Adrenal gland (tissue), 12 donors: ENCODE results near the gene SCRN1. TPM values are rescaled to one million over a fixed set of nuclear protein-coding genes. Genes with fewer than 3 reads are reported as not detected.

ENCODE experiments used
- DNase-seq, 7 donors: peaks; one replicate each; pipeline ENCODE4 v3.0.0-alpha.2; 2019 to 2020
- H3K27ac ChIP-seq, 5 donors: fragments of 200-600 bp; sonication (generic) in 4 of 5; 1 replicate in 3 of 5; 2 replicates in 2 of 5; pipeline versions ENCODE4 v1.5.1 to v1.8.0; 2016 to 2020; ENCODE audit warnings: mild to moderate bottlenecking in 1 of 5
- H3K27me3 ChIP-seq: fragments of 200-600 bp; 2 replicates; pipeline ENCODE4 v1.8.0; 2021
- H3K36me3 ChIP-seq, 2 donors: fragments of 200-600 bp; replicated peaks in 1 of 2; 1 replicate in 1 of 2; 2 replicates in 1 of 2; pipeline versions ENCODE4 v1.5.1 to v1.8.0; 2018 to 2022
- H3K4me1 ChIP-seq, 2 donors: fragments of 200-600 bp; replicated peaks in 1 of 2; 1 replicate in 1 of 2; 2 replicates in 1 of 2; pipeline versions ENCODE4 v1.5.1 to v1.8.0; 2018 to 2021
- H3K4me3 ChIP-seq, 4 donors: fragments of 200-600 bp; sonication (generic) in 3 of 4; one replicate each; pipeline ENCODE4 v1.5.1; 2016 to 2018
- H3K9me3 ChIP-seq, 3 donors: fragments of 200-600 bp; sonication (generic) in 1 of 3; replicated peaks in 1 of 3; 1 replicate in 2 of 3; 2 replicates in 1 of 3; pipeline versions ENCODE4 v1.5.1 to v1.8.0; 2016 to 2021
- CTCF ChIP-seq, 6 experiments: fragments of 450-650 bp in 4 of 6; fragments of 200-600 bp in 2 of 6; sonication (generic) in 1 of 6; IDR thresholded peaks; 1 replicate in 5 of 6; 2 replicates in 1 of 6; pipeline versions ENCODE4 v1.5.1 to v1.8.0; 2016 to 2021; ENCODE audit warnings: antibody characterized with exemption in 6 of 6, mild to moderate bottlenecking in 2 of 6, moderate library complexity in 1 of 6
- POLR2A ChIP-seq, 2 donors: fragments of 450-650 bp; IDR thresholded peaks; one replicate each; pipeline ENCODE4 v1.6.1; 2017; ENCODE audit warnings: antibody characterized with exemption in 2 of 2, mild to moderate bottlenecking in 2 of 2, moderate library complexity in 1 of 2
- WGBS, 4 donors: extraction: QIAGEN DNeasy Blood & Tissue Kit in 2 of 4; methylation state at CpG; one replicate each; pipeline versions ENCODE4 v1.1.5 to v1.1.7; 2013 to 2017; 5-methylcytosine and 5-hydroxymethylcytosine counted together
- intact Hi-C, 2 donors: fragments of 100-400 bp; cut with DNase I; formaldehyde crosslinking; loops; one replicate each; pipeline versions ENCODE4 v1.14.1 to v1.15.0; 2022 to 2023
- polyA plus RNA-seq, 3 donors: library from polyadenylated mRNA; stranded (reverse); fragments of 200-250 nt in 2 of 3; fragments of 350-450 nt in 1 of 3; fragmentation: Illumina TruSeq in 1 of 3; extraction: RNeasy Lipid Tissue Mini Kit (QIAGEN cat#74804) in 1 of 3; gene quantifications; one replicate each; pipeline ENCODE4 v1.2.3, GENCODE V29; 2013 to 2014
- total RNA-seq, 9 donors: library from RNA; depleted of rRNA in 4 of 9; stranded (reverse); fragments of >200 nt in 4 of 9; fragments of 120-200 nt in 1 of 9; fragmentation: NEBNext Ultra II Directional in 1 of 9; extraction: Animal tissue kit (Norgen Biotek cat#: 25700) in 1 of 9; gene quantifications; one replicate each; pipeline versions ENCODE4 v1.1.0 to v1.2.4, GENCODE V29; 2013 to 2023
- donor health status: healthy with polysubstance abuse.
- donor health status: Bipolar disorder and iron deficiency.
- donor health status: DM: yes; HTN: yes; CAD: no.
- donor health status: DM: no; HTN: no; CAD: no.
- donor health status: DM: no; HTN: no; CAD: no.
- donor health status: DM: yes; HTN: yes; CAD: no.

The SCRN1 gene
- total and polyA plus RNA-seq, 12 donors = 8.2 to 75.9 (median 50.2) TPM

- Histone ChIP-seq H3K9me3 (no peaks in the 10 kb centered on the region), H3K27me3 (no peaks in the 10 kb centered on the region), H3K4me3 (no peak overlapping the region), H3K36me3 (no peaks in the 10 kb centered on the region), H3K27ac (no peak overlapping the region), H3K4me1 (peaks cover 5 to 15% of the 10 kb centered on the region in 2 donors)
- intact Hi-C loops = no loop called here
- no peak for DNase-seq
- TF ChIP-seq CTCF (IDR thresholded peaks at IDR 0.05) = no peak
- TF ChIP-seq POLR2A (IDR thresholded peaks at IDR 0.05) = no peak
- WGBS, 4 donors = 83 to 91% (median 88%) methylated on average over 3 of the region's 3 CpGs
Measured at GRCh38 chr7:30034501-30034900, 44.9 kb upstream of the SCRN1 start.

DNA sequence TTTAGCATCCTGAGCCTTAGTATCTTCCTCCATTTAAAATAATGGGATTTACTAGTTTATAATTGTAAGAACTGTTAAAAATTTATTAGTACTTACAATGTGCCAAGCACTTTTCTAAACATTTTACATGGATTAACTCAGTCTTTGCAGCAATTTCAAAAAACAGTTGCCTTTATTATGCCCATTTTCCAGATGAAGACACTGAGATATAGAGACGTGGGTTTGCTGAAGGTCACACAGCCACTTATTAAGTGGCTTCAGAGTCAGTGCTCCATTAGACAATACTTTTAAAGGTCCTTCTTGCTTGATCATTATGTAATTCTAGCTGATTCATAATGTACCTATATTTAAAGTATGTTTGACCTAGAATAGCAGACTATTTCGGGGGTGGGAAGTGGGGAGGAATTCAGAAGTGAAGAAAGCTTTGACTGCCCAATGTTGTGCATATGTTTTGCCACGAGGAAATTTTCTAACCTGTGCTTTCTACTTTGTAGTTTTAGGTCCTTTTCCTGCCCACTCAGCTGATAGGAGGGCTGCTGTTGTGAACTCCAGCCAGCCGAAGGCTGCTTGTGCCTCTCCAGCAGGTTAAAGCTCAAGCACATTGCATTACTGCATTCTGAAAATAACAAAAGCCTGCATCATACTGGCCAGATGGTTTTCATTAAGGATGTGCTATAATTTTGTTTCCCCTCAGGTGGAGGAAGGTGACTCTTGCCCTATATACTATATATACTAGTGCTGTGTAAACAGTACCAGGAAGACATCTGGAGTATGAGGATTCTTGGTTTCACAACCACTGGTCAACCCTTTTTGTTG is 42.9 kb upstream of the SCRN1 start:
- Histone ChIP-seq H3K27me3 (no peaks in the 10 kb centered on the region), H3K36me3 (no peaks in the 10 kb centered on the region), H3K9me3 (no peaks in the 10 kb centered on the region), H3K4me1 (peaks cover 8 to 22% of the 10 kb centered on the region in 2 donors), H3K27ac (no peak overlapping the region), H3K4me3 (no peak overlapping the region)
- no peak for DNase-seq
- 42 to 54% (median 44%) methylated on average over 4 of the region's 4 CpGs for WGBS, 4 donors
- TF ChIP-seq POLR2A (IDR thresholded peaks at IDR 0.05) (no peak), CTCF (IDR thresholded peaks at IDR 0.05) (no peak)
- intact Hi-C loops = no loop called here

DNA sequence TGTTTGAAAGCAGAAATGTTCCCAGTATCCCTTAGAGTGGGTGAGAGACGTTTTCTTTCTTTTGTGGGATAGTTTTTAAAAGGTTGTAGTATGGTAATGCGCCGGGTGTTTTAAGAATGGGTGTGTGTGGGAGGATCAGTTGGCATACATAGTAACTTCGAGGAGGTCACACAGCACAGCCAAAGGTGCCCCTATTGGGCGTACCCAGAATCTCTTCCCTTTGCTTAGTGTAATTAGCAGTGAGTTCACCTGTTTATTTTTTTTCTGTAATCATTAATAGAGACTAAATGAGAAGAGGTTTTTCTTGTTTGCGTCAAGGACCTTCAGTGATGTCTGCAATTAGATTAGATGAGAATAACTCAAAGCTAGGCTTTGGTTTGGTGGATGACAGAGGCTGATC is 40.1 kb upstream of the SCRN1 start:
- DNase-seq = no peak
- peaks cover 15 to 25% of the 10 kb centered on the region in 2 donors for H3K4me1 ChIP-seq
- no peaks in the 10 kb centered on the region for H3K9me3 ChIP-seq
- H3K4me3 ChIP-seq = peak overlapping the region in 1 of 4 donors; percentile 75
- H3K36me3 ChIP-seq = no peaks in the 10 kb centered on the region
- H3K27ac ChIP-seq = peak overlapping the region in 1 of 5 donors; percentile 89
- intact Hi-C loops = no loop called here
- 30 to 35% (median 33%) methylated on average over 6 of the region's 6 CpGs for WGBS, 4 donors
- TF ChIP-seq CTCF (IDR thresholded peaks at IDR 0.05) (no peak), POLR2A (IDR thresholded peaks at IDR 0.05) (no peak)
- no peaks in the 10 kb centered on the region for H3K27me3 ChIP-seq

DNA sequence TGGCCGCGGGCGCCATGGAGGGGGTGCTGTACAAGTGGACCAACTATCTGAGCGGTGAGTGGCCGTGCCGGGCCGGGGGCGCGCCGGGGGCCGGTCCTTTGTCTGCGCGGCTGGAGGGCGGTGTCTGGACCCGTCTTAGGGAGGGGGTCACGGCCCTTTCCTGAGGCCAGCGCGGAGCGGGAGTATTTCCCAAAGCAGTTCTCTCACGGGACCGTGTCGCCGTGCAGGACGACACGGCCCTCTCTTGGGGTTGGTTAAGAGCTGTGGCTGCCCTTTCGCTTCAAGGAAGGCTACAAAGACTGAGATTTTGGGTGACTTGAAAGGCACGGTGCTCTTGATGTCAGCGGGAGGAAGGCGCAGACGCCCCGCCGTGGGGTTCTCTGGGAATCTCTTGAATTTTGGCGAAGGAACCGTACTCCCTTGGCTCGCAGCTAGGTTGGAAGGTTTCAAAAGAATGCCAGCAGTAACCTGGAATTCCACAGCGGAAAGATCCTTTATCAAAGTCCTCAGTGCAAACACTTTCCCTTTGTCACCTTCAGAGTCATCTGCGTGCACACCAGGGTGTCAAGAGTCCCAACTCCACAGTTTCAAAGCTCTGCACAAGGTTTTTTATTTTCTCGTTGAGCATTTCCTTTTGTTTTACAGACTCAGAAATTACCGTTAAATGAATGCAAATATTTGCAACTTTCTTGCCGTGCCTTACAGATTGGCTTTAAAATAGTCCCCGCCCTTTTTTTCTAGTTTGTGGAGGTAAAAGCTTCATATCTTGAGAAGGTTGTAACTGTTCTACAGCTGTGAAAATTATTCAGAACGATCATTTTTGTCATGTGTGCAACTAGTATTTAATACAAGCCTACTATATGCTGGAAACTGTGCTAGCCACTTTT is 39.4 kb upstream of the SCRN1 start:
- H3K4me1 ChIP-seq = peaks cover 15 to 29% of the 10 kb centered on the region in 2 donors
- WGBS, 4 donors = 0 to 1% (median 1%) methylated on average over 28 to 42 of the region's 42 CpGs

More for the DNA sequence above, 39.4 kb upstream of the SCRN1 start:
- intact Hi-C loops = no loop called here
- peak; percentile 55 to 68 (median 61) for DNase-seq
- TF ChIP-seq POLR2A (IDR thresholded peaks at IDR 0.05) (peak in 1 of 2 donors; percentile 31), CTCF (IDR thresholded peaks at IDR 0.05) (peak in 3 of 6 experiments; percentile 10 to 23 (median 17))
- no peaks in the 10 kb centered on the region for H3K36me3 ChIP-seq
- H3K27me3 ChIP-seq = no peaks in the 10 kb centered on the region
- H3K9me3 ChIP-seq = no peaks in the 10 kb centered on the region
- H3K4me3 ChIP-seq = peak overlapping the region; percentile 49 to 92 (median 74)
- H3K27ac ChIP-seq = peak overlapping the region; percentile 29 to 92 (median 89)
